ENCODE data around the gene PAPSS2. TPM values are rescaled to one million over a fixed set of nuclear protein-coding genes. Genes with fewer than 3 reads are reported as not detected.

Gene PAPSS2
- total RNA-seq, 1 donor from 2014 or later, result 8.6 TPM

GRCh38 chr10:87691506-87692070 is 31.9 kb downstream of the PAPSS2 start:
- ATAC-seq (ENCODE audit: poor library complexity) (no peak), DNase-seq (no peak)
- intact Hi-C loops (cut with DNase I), result no loop called here

DNA sequence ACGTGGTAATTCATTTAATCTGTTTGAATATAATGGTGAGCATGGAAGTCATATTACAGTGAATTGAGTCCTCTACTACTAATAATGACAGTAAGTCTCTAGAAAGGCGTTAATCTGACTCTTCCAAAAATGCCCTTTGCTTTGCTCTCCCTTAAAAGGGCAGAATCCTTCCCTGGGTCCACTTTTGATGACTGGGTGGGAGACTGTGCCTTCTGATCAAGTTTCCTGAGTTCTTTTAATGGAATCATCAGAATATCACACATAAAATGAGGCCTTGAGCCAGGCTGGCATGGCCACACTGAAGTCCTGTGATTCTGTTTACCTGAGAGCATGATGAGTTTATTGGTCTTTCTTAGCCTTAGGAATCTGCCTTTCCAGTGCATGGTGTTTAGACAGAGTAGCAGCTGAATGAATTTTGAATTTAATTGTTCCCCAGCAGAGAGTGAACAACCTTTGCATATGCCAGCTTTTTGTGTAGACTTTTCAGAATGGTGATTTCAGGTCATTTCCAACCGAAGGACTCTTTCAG is 33.3 kb downstream of the PAPSS2 start:
- intact Hi-C loops (cut with DNase I), result no loop called here
- no peak for DNase-seq
- no peak for ATAC-seq (ENCODE audit: poor library complexity)

- ATAC-seq (ENCODE audit: poor library complexity) (no peak), DNase-seq (no peak)
- intact Hi-C loops (cut with DNase I), result no loop called here
These were observed 34.5 kb downstream of the PAPSS2 start for GRCh38 chr10:87694011-87694794.

GRCh38 chr10:87695074-87695473 is 35.4 kb downstream of the PAPSS2 start:
- intact Hi-C loops (cut with DNase I), result no loop called here
- no peak for DNase-seq
- no peak for ATAC-seq (ENCODE audit: poor library complexity)

- intact Hi-C loops (cut with DNase I), result no loop called here
- DNase-seq (no peak), ATAC-seq (ENCODE audit: poor library complexity) (no peak)
These were observed 37.5 kb downstream of the PAPSS2 start for GRCh38 chr10:87696922-87697745.

DNA sequence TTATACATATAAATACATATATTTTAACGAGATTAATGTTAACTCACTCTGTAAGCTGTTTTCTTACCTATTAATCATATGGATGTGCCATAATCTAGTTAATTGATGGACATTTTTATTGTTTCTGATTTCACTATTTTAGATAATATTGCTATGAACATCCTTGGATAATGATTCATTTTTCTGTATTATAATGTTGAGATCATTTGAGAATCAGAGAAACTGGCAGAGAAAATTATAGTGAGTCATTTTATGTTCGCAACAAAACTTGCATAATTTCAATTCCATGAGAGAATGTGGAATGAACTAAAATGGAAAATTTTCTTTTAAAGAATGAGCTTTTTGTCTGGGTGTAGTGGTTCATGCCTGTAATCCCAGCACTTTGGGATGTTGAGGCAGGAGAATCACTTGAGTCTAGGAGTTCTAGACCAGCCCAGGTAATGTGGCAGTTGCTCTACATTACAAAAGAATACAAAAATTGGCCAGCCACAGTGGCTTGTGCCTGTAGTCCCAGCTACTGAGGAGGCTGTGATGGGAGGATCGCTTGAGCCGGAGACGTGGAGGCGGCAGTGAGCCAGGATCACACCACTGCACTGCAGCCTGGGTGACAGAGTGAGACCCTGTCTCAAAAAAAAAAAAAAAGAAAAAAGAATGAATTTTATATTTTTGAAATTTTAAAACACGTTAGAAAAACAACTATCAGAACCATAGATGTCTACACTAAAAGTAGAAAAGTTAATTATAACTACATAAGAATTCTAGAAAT is 40.5 kb downstream of the PAPSS2 start:
- intact Hi-C loops (cut with DNase I), result no loop called here
- DNase-seq, result no peak
- peak; percentile 48 for ATAC-seq (ENCODE audit: poor library complexity)

GRCh38 chr10:87702260-87702972 is 42.7 kb downstream of the PAPSS2 start:
- DNase-seq, result no peak
- intact Hi-C loops (cut with DNase I), result no loop called here
- ATAC-seq (ENCODE audit: poor library complexity), result no peak

- ATAC-seq (ENCODE audit: poor library complexity), result no peak
- intact Hi-C loops (cut with DNase I), result no loop called here
These were observed 43.3 kb downstream of the PAPSS2 start for GRCh38 chr10:87702973-87703294.

DNA sequence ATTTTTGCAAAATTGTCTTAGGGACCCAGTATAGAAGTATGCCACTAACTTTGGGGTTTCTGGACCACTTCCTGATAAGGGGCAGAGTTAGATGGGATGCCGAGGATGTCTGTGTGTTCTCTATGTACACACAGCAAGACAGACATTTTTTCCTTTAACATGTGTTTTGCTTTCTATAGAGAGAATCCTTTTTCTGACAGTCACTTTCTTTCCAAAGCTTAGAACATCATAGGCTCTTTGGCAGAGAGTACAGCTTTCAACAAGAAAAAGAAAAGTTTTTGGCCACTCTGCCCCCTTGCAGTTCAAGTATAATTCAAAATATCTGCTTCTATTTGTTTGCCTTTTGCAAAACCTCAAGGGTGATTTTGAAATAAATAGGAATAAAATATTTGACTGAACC is 44.1 kb downstream of the PAPSS2 start:
- DNase-seq (no peak), ATAC-seq (ENCODE audit: poor library complexity) (no peak)
- intact Hi-C loops (cut with DNase I), result no loop called here

More at GRCh38 chr10:87702973-87703294, 43.3 kb downstream of the PAPSS2 start:
- DNase-seq, result no peak

GRCh38 chr10:87705339-87705738 is 45.7 kb downstream of the PAPSS2 start:
- intact Hi-C loops (cut with DNase I), result no loop called here
- no peak for DNase-seq
- no peak for ATAC-seq (ENCODE audit: poor library complexity)

DNA sequence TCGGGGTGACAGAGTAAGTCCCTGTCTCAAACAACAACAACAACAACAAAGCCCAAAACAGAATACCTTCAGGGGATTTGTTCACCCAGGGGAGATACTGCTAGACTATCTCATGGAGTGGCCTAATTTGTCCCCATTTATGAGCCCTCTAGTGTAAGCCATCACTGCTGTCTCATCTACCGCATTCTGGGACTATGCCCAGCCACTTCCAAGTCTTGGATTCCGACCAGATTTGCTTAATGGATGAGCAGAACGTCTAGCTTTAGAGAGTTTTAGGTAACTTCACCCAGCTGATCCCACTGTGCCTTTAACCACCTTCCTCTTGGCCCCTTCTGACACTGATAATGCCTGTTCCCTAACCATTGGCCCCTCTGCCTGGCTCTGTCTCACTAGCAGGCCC is 47.1 kb downstream of the PAPSS2 start:
- intact Hi-C loops (cut with DNase I), result no loop called here
- ATAC-seq (ENCODE audit: poor library complexity) (no peak), DNase-seq (no peak)

DNA sequence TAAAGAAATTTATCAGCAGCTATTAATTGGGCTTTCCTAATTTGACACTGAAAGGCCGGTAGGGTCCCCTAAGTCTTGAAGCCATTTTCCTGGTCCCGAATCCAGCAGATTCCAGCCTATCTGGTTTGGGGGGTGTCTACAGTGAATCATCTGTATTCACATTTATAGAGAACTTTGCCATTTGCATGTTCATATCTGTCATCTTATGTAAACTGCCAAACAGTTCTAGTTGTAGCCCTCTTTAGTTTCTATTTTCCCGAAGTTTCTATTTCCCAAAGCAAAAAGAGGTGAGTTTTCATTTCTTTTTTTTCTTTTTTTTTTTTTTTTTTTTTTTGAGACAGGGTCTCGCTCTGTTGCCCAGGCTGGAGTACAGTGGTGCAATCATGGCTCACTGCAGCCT is 47.6 kb downstream of the PAPSS2 start:
- intact Hi-C loops (cut with DNase I), result no loop called here
- DNase-seq (no peak), ATAC-seq (ENCODE audit: poor library complexity) (no peak)

DNA sequence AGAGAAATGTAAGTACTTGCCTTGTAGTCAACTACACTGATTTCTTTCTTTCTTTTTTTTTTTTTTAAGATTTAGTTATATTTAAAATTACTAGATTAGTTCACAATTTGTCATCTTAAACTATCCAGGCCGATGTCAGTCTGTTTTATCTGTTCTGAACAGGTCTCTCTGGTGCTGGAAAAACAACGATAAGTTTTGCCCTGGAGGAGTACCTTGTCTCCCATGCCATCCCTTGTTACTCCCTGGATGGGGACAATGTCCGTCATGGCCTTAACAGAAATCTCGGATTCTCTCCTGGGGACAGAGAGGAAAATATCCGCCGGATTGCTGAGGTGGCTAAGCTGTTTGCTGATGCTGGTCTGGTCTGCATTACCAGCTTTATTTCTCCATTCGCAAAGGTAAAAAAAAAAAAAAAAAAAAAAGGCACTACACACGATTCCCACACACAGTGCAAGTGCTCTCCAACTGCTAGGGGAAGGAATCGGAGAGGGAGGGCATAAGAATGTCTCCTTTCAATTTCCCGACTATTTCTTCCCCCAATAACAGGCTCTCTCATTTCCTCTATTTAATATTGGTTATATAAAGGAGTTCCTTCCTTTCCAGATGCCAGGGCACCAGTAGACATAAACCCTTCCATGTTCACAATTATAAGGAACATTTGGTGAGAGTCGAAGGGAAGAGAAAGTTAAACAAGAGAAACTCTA is 53.4 kb downstream of the PAPSS2 start:
- peak; percentile 26 for ATAC-seq (ENCODE audit: poor library complexity)
- intact Hi-C loops (cut with DNase I), result no loop called here
- DNase-seq, result no peak

DNA sequence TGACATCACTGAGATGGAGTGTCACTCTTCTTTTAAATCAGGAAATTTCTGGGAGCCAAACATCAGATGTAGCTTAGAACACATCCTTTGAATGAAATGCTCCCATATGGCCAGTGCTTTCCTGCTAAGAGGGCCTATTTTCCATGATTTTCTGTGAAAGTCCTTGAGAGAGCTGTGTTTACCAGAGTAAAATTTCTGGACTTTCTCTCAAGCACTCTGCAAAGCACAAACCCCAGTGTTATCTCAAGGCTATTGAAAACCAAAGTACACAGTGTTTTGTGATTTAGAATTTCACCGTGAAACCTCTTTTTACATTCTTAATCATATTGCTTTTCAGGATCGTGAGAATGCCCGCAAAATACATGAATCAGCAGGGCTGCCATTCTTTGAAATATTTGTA is 54.0 kb downstream of the PAPSS2 start:
- ATAC-seq (ENCODE audit: poor library complexity) (no peak), DNase-seq (no peak)
- intact Hi-C loops (cut with DNase I), result no loop called here

DNA sequence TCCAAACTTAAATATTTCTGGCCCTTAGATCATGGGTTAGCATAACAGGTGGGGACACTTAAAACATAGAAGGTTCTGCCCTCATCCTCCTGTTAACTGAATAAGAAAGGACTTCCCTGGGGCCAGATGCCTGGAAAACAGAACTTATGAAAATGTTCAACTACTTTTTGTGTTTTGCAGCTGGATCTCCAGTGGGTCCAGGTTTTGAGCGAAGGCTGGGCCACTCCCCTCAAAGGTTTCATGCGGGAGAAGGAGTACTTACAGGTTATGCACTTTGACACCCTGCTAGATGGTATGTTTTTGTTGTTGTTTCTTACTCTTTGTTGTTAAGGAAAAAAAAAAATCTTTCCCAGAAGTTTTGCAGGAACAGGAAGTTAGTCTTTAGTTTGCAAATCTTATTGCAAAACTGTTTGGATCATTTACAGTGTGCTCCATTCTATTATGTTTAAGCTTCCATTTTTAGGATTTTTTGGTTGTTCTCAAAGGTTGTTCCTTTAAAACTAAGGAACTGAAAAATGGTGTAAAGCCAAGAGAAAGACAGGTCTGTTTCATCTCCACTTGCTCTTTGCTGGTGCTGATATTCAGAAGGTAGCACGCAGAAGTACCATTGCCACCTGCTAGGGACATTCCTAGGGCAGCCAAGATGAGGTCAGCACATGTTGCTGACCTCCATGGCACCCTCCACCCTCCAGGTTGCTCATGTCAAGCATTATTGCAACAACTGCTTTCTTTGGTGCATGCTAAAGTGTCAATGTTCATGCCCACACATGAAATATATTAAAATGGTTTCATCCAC is 56.1 kb downstream of the PAPSS2 start:
- no peak for DNase-seq
- intact Hi-C loops (cut with DNase I), result no loop called here
- peak; percentile 54 for ATAC-seq (ENCODE audit: poor library complexity)

- intact Hi-C loops (cut with DNase I), result no loop called here
- DNase-seq, result no peak
- ATAC-seq (ENCODE audit: poor library complexity), result no peak
These were observed 56.6 kb downstream of the PAPSS2 start for GRCh38 chr10:87716348-87716670.

- intact Hi-C loops (cut with DNase I), result no loop called here
- ATAC-seq (ENCODE audit: poor library complexity) (no peak), DNase-seq (no peak)
These were observed 61.0 kb downstream of the PAPSS2 start for GRCh38 chr10:87720665-87721064.
